ENCODE data around the gene PIK3CG.

- no peak for TF ChIP-seq POLR2A (IDR thresholded peaks at IDR 0.05)
- no peak for TF ChIP-seq CTCF (IDR thresholded peaks at IDR 0.05)
These were observed 31.1 kb downstream of the PIK3CG start for GRCh38 chr7:106896231-106896630.
